DOHH2 (cell line): ENCODE measurements around the gene P2RX7.

Experiments
- H3F3A ChIP-seq: fragments of 200-600 bp; sonication (generic), shearing (Covaris generic); 2 replicates; pipeline ENCODE4 v1.6.0; 2016; ENCODE audit warnings: antibody characterized with exemption, mild to moderate bottlenecking; ENCODE audit not compliant: control insufficient read depth, insufficient read depth
- H3K27ac ChIP-seq: fragments of 200-600 bp; sonication (generic); 2 replicates; pipeline ENCODE4 v1.5.1; 2014; ENCODE audit warnings: low read depth, mild to moderate bottlenecking, low read length, moderate library complexity
- H3K27me3 ChIP-seq: fragments of 200-600 bp; sonication (generic); 2 replicates; pipeline ENCODE4 v1.6.1; 2014; ENCODE audit warnings: mild to moderate bottlenecking, low read length, mixed read lengths; ENCODE audit not compliant: control insufficient read depth
- H3K36me3 ChIP-seq: fragments of 200-600 bp; sonication (generic); 2 replicates; pipeline ENCODE4 v1.6.1; 2014; ENCODE audit warnings: mild to moderate bottlenecking, low read length, moderate library complexity, mixed read lengths; ENCODE audit not compliant: control insufficient read depth
- H3K4me1 ChIP-seq: fragments of 200-600 bp; sonication (generic); 2 replicates; pipeline ENCODE4 v1.6.1; 2014; ENCODE audit warnings: mild to moderate bottlenecking, low read length, mixed read lengths; ENCODE audit not compliant: control insufficient read depth
- H3K4me2 ChIP-seq: fragments of 200-600 bp; sonication (generic); 2 replicates; pipeline ENCODE4 v1.6.0; 2014; ENCODE audit warnings: mild to moderate bottlenecking, low read length, moderate library complexity
- H3K4me3 ChIP-seq: fragments of 200-600 bp; sonication (generic); 2 replicates; pipeline ENCODE4 v1.5.1; 2014; ENCODE audit warnings: mild to moderate bottlenecking, low read length, mixed read lengths
- H3K79me2 ChIP-seq: fragments of 200-600 bp; sonication (generic); 2 replicates; pipeline ENCODE4 v1.6.1; 2014; ENCODE audit warnings: mild to moderate bottlenecking, low read length, mixed read lengths; ENCODE audit not compliant: control insufficient read depth
- H3K9me2 ChIP-seq: fragments of 200-600 bp; sonication (generic); replicated peaks from 2 replicates; pipeline ENCODE4 v1.6.1; 2014; ENCODE audit warnings: mild to moderate bottlenecking, low read length, mixed read lengths; ENCODE audit not compliant: control insufficient read depth
- H3K9me3 ChIP-seq: fragments of 200-600 bp; sonication (generic); 2 replicates; pipeline ENCODE4 v1.6.1; 2014; ENCODE audit warnings: antibody characterized with exemption, low read length, mixed read lengths; ENCODE audit not compliant: control insufficient read depth, insufficient read depth
- H4K20me1 ChIP-seq: fragments of 200-600 bp; sonication (generic); 2 replicates; pipeline ENCODE4 v1.6.0; 2014; ENCODE audit warnings: low read depth, mild to moderate bottlenecking, antibody characterized with exemption, low read length, moderate library complexity; ENCODE audit not compliant: control insufficient read depth, insufficient read depth
- CTCF ChIP-seq: fragments of 200-600 bp; sonication (generic); IDR thresholded peaks from one replicate; pipeline ENCODE4 v1.5.1; 2014; ENCODE audit warnings: antibody characterized with exemption, mild to moderate bottlenecking, low read depth, low read length; ENCODE audit not compliant: poor library complexity, severe bottlenecking
- EZH2phosphoT487 ChIP-seq: fragments of 200-600 bp; sonication (generic); IDR thresholded peaks from 2 replicates; pipeline ENCODE4 v1.6.1; 2017; ENCODE audit warnings: borderline replicate concordance, mild to moderate bottlenecking, antibody characterized with exemption, low read length, moderate library complexity, mixed read lengths

Gene P2RX7

GRCh38 chr12:121088195-121088585 is 44.5 kb upstream of the P2RX7 start:
- no peak overlapping the region for H3K4me2 ChIP-seq

GRCh38 chr12:121089031-121089812 is 43.5 kb upstream of the P2RX7 start:
- no peaks in the 10 kb centered on the region for H3F3A ChIP-seq
- H3K27ac ChIP-seq: no peak overlapping the region
- H4K20me1 ChIP-seq: no peaks in the 10 kb centered on the region
- H3K27me3 ChIP-seq: peaks cover 7% of the 10 kb centered on the region; the same call in 1 of the 2 replicates
- H3K36me3 ChIP-seq: no peaks in the 10 kb centered on the region
- TF ChIP-seq CTCF (peak; percentile 53), EZH2phosphoT487 (no peak)
- no peaks in the 10 kb centered on the region for H3K9me2 ChIP-seq
- no peak overlapping the region for H3K4me2 ChIP-seq
- H3K4me3 ChIP-seq: no peak overlapping the region
- no peaks in the 10 kb centered on the region for H3K9me3 ChIP-seq
- no peaks in the 10 kb centered on the region for H3K79me2 ChIP-seq
- no peaks in the 10 kb centered on the region for H3K4me1 ChIP-seq

More at GRCh38 chr12:121088195-121088585, 44.5 kb upstream of the P2RX7 start:
- no peak overlapping the region for H3K27ac ChIP-seq
- no peaks in the 10 kb centered on the region for H3F3A ChIP-seq
- H3K4me3 ChIP-seq: no peak overlapping the region
- no peaks in the 10 kb centered on the region for H3K9me3 ChIP-seq
- no peaks in the 10 kb centered on the region for H3K36me3 ChIP-seq
- no peaks in the 10 kb centered on the region for H4K20me1 ChIP-seq
- no peaks in the 10 kb centered on the region for H3K79me2 ChIP-seq
- no peak for TF ChIP-seq CTCF
- no peak for TF ChIP-seq EZH2phosphoT487
- no peaks in the 10 kb centered on the region for H3K9me2 ChIP-seq
- H3K27me3 ChIP-seq: peaks cover 7% of the 10 kb centered on the region; the same call in 1 of the 2 replicates
- no peaks in the 10 kb centered on the region for H3K4me1 ChIP-seq

- Histone ChIP-seq H3K79me2 (no peaks in the 10 kb centered on the region), H3K4me3 (no peak overlapping the region), H3K4me2 (no peak overlapping the region), H3K27me3 (peaks cover 3% of the 10 kb centered on the region; the same call in 1 of the 2 replicates), H3K4me1 (no peaks in the 10 kb centered on the region), H3K27ac (no peak overlapping the region), H3F3A (no peaks in the 10 kb centered on the region), H4K20me1 (no peaks in the 10 kb centered on the region), H3K36me3 (no peaks in the 10 kb centered on the region), H3K9me3 (no peaks in the 10 kb centered on the region), H3K9me2 (no peaks in the 10 kb centered on the region)
- TF ChIP-seq CTCF: no peak
- no peak for TF ChIP-seq EZH2phosphoT487
These were observed 42.8 kb upstream of the P2RX7 start for GRCh38 chr12:121089813-121090430.
